Stimulated activated CD4-positive, alpha-beta T cell treated with anti-CD3 and anti-CD28 coated beads, Interleukin-4, amount 100 ng/mL, for 48 hours (primary cell): ENCODE data around the gene PPID.
"Not testable (repeated sequence)": the region's sequence is repeated elsewhere in the genome, so short reads cannot be mapped to it uniquely, and the experiment has no call there.

Source experiments
- DNase-seq, 2 donors: peaks; one replicate each; pipeline ENCODE4 v3.0.0-alpha.2; 2020; ENCODE audit warnings: low read depth in 2 of 2

The PPID gene

DNA sequence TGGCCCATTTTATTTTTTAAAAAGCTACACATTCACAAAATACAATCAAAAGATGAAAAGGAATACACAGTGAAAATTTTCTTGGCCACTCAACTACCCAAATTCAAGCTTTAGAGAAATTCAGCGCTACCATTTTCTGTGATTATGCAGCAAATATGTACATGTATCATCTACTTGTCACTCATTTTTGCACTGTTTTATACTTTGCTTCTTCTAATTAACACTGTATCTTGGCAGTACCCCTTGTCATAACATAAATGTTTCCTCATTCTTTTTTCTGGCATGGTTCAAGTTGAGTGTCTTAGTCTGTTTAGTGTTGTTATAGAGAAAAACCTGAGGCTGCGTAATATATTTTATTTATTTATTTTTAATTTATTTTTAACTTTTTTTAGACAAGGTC, 15.7 kb upstream of the PPID start:
- DNase-seq, result no peak

DNA sequence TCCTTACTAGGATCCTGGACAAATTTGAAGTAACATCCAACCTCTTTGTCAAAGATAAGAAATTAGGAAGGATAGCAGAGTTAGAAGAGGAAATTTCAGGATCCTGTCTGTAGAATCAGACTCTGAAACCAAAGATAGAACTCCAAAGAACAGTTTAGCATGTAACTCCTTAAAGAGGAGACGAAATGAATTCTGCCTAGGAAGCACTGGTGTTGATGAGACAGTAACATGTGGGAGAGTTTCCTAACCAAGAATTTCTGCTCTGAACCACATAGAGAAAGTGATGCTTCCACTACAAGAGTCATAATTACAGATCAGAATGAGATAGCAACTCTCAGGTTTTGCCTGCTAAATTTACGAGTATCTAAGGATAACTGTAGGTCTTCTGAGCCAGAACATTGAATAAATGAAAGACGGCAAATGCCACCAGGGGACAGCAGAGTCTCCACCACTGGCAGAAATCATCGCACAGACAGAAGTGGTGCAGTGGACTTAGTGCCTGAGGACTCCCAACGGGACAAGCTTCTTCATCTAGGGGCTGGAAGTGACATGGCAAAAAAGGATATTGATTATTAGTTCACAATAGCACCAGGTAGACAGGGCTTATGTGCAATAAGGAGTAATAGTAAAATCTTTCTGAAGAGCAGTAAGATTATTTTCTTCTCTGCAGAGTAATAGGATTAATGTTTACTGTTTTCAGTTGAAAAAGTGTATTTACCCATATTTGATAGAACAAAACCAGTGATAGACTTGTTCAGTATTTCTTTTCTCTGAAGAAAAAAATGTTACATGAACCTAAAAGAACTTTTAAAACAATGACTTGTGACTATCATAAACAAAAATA, 6.7 kb upstream of the PPID start:
- DNase-seq, result peak; percentile 22 to 34

DNA sequence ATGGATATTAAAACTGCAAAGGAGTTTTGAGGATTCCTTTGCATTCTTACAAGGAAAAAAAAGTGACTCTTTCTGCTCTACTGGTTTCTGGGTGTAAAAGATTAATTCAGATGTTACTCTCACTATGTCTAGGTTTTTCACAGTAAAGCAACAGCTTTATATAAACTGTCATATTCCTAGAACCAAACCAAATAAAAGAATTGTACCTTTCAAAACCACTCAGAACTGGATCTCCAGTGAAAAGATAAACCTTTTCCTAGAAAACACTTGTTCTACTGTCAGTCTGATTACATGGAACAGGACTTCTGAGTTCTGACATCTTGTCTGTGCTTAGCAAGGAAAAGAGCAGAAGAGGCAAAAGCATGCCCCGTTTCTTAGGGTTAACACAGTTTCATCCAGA, 5.0 kb upstream of the PPID start:
- DNase-seq, result no peak

DNA sequence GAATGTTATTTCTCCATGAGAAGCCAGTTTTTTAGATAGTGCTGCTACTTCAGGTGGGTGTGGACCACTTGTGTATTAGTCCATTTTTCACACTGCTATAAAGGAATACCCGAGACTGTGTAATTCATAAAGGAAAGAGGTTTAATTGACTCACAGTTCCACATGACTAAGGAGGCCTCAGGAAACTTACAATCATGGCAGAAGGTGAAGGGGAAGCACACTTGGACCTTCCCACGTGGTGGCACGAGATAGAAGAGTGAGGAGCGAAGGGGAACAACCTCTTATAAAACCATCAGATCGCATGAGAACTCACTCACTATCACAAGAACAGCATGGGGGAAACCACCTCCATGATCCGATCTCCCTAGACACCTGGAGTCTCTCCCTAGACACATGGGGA, 3.4 kb upstream of the PPID start:
- no peak for DNase-seq

DNA sequence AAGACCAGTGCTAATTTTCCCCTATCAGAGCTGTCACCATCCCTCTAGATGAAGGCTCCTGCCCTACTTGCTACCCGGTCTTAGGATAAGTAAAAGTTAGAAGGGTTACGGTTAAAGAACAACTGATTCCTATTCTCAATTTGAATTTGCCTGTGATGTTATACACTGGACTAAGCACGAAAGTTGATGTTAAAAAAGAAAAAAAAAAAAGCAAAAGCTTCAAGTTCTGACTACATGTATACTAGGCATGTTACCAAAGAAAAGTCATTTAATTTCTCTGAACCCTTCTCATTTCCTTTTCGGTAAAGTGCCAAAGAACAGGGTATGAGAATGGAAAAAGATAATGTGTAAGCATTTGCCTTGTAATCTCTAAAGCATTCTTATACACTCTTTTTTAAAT, 1.4 kb upstream of the PPID start:
- no peak for DNase-seq

DNA sequence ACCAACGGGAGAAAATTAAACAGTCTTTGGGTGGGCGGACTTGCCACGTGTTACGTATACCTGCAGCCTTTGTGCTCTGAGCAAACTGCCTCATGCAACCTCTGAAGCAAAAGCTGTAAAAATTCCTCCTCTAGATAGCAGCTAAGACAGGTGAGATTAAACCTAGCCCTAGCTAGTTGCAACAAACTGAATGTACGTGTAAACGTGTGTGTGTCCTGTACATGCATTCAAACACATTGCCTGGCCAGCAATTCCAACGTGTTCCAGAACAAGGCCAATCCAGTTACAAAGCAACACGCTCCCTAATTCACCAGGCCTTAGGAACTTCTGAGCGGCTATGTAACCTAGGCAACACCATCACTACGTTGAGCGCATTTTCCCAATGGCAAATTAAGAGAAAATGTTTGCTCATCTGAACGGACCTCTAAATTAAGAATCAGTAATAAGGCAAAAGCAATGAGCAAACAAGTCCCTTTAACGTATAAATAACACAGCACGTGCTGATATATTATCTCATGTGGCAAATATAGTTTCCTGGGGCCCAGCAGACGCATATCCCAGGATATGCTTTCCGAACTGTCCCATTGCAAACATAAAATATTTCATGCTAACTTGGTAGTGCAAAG, 792 bp downstream of the PPID start:
- DNase-seq, result no peak

DNA sequence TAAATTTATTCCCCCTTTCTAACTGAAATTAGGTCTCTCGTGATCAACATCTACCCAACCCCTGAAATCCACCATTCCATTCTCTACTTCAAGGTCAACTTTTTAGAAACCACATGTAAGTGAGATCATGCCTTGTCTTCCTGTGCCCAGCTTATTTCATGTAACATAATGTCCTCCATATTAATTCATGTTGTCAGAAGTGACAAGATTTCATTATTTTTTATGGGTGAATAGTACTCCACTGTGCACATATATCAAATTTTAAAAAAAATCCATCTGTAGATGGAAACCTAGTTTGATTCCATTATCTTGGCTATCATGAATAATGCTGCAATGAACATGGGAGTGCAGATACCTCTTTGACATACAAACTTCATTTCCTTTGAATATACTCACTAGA, 1.5 kb downstream of the PPID start:
- no peak for DNase-seq

DNA sequence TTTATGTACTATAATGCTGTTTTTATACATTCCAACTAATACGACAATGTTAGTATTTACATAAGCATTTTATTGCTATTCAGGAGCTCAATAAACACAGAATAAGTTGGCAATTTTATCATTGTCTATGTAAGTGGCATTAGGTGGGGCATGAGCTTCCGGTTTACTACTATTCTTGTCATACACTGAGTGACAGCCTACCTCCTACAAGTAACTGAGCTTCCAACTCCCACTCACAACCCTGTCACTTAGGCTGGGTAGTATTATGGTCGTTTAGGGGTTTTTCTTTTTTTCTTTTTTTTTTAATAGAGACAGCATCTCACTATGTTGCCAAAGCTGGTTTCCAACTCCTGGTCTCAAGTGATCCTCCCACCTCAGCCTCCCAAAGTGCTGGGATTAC, 7.4 kb downstream of the PPID start:
- no peak for DNase-seq

DNA sequence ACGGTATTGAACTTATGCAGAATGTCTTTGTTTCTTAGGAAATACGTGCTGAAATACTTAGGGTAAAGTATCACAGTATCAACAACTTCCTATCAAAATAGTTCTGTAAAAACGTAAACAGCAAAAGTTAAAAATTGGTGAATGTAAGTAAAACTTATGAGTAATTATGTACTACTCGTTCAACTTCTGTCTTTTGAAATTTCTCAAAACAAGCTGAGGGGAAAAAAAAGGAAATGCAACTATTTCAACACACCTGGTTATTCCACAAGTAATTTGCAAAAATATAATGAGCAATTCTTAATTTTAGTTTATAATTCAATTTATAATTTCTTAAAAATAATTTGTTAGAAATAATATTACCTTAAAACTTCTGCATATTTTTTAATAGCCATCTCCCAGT, 8.3 kb downstream of the PPID start:
- DNase-seq, result no peak

DNA sequence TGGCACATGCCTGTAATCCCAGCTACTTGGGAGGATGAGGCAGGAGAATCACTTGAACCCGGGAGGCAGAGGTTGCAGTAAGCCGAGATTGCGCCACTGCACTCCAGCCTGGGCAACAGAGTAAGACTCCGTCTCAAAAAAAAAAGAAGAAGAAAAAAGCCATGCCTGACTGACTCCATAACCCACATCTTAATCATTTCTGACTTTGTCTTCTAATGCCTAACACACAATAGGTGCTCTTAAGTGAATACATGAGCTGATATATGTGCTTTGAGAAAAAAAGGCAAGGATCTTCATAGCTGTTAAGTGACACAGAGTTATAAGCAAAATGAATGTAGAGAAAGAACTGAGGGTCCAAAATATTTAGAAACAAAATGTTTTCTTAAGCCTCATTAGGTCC, 10.6 kb downstream of the PPID start:
- not testable (repeated sequence) for DNase-seq

DNA sequence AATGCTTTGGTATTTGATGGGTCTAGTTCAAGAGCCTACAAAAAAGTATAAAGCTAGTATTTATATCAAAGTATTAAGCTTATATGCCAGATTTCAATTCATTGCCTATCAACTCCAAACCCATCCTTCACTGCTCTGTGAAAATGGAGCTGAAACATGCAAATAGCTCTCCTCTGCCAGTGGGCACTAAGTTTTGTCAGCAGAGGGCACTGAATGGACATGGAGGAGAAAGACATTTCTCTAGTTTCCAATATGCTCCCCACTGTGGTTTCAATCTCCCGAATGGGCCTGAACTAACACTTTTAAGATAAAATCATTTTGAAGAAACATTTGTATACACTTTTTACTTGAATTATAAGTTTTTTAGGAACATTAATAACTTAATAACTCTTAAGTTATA, 12.4 kb downstream of the PPID start:
- DNase-seq, result no peak

DNA sequence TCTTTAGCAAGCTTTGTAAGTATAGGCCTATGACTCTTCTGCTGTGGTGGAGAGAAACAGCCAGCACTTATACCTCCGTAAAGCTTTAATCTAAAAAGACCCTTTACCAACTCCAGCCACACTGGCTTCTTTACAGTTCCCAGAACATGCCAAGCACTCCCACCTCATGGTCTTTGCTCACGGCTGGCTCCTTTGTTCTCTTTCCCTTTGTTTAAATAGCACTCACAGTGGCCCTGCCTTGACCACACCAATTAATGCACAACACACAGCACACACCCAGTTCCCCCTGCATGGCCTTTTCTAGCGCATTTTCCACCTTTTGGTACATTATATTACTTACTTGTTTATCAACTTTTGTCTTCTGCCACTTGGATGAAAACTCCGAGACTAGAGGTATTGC, 18.9 kb downstream of the PPID start:
- DNase-seq, result no peak

DNA sequence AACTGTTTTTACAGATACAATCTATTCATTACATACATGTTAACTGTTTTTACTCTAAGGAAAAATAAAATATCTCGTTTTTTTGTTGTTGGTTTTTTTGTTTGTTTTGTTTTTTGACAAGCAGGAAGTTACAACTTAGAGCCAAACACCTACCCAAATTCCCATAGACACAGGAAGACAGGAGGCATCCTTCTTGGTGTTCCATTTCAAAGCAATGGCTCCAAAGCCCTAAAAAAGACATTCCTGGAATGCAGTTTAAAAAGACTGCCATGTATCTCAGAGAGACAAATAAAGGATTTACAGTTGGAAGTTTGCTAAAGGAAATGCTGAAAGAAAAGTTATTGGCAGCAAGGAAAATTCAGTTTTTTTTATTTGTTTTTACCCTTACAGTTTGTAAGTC, 34.4 kb downstream of the PPID start:
- DNase-seq, result no peak

DNA sequence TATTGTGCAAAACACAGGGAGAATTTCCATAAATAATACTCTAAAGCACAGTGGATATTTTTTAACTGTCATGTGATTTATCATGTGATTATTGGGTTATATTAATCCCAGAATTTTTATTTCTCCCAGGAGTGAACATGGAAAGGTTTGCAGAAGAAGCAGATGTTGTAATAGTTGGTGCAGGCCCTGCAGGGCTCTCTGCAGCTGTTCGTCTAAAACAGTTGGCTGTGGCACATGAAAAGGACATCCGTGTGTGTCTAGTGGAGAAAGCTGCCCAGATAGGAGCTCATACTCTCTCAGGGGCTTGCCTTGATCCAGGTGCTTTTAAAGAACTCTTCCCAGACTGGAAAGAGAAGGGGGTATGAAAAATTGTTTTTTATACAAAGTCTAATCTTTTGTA, 41.1 kb downstream of the PPID start:
- DNase-seq, result no peak

DNA sequence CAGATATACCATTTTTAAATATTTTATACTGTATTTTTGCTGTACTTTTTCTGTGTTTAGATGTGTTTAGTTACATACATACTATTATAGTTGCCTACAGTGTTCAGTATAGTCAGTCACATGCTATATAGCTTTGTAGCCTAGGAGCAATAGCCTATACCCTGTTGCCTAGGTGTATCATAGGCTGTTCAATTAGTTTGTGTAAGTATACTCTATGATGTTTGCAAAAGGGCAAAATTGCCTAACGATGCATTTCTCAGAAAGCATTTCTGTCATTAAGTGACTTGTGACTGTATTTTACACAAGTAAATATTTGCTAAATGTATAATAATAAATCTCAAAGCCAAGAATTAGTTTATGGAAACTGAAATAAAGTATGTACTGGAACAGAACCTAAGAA, 41.6 kb downstream of the PPID start:
- DNase-seq, result no peak

DNA sequence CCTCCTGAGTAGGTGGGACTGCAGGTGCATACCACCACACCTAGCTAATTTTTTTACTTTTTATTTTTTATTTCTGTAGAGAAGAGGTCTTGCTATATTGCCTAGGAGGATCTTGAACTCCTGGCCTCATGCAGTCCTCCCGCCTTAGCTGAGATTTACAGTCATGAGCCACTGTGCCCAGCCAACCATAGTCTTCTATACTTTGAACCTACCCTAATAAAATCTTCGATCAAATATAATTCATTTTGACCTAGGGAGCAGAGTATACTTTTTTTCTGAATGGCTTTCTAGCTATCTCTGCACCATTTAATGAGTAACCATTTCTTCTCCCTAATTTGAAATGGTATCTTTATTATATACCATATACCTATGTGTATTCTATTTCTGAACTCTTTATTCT, 44.4 kb downstream of the PPID start:
- DNase-seq, result no peak

DNA sequence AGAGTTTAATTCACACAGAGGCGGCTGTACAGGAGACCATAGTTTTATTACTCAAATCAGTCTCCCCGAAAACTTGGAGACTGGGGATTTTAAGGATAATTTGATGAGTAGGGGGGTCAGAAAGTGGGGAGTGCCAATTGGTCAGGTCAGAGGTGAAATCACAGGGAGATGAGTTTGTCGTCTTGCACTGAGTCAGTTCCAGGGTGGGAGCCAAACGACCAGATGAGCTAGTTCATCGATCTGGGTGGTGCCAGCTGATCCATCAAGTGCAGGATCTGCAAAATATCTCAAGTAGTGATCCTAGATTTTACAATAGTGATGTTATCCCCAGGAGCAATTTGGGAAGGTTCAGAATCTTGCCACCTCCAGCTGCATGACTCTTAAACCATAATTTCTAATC, 47.1 kb downstream of the PPID start:
- no peak for DNase-seq

DNA sequence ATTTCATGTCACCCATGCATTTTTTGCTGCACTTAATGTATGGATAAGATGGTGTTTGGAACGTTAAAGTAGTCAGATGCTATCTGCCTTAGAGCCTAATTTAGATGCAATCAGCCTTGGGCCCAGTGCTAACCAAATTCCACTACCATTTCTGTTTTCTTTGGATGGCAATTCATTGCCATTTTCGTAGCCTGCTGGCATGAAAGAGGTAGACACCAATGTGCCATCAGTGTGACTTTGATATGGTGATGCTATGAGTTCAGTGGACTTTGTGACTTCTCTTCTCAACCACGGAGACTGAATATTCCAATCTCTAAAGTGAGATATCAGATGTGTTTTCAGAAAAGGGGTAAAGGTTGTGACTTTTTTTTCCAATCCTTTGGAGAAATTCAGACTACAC, 49.6 kb downstream of the PPID start:
- no peak for DNase-seq

DNA sequence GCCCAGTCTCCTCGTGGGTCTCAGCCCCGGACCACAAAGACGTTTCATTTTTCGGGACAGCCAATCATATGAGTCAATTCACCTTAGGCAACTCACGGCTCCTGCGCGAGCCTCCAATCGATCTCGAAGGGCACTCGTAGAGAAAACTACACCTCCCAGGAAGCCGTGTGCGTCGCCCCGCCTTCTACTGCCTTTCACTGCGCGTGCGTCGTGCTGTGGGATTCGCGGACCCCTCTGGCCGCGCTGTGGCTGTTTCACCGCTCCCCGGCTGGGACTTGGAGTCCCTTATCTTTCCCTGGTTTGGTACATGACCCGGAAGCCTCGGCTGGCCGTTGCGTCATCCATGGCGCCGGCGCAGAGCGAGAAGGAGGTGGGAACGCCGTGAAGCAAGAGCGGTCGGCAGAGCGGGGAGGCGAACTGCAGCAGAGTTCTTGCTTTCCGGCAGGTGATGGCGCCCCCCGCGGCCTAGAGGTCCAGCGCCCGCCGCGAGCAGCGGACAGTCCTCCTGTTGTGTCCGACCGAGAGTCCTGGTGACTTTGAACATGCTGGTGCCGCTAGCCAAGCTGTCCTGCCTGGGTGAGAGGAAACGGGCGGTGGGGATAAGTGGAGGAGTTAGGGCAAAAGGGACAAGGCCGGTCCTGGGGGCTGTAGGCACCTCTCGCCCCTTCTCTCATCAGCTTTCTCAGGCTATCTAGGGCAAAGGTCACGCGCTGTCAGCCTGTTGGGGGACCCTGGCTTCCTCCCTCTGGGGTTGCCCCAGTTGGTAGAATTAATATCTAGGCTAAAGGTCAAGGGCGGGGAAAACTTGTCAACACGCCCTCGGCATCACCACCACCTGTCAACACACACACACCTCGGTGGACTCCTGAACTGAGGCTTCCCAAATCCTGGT, 51.0 kb downstream of the PPID start, which contains the start of gene ETFDH:
TSS of gene ETFDH (plus strand) at position 382 of the 892 bp plus-strand sequence. CDS start at position 543, 161 bp downstream.
- DNase-seq, result peak; percentile 94 to 97

DNA sequence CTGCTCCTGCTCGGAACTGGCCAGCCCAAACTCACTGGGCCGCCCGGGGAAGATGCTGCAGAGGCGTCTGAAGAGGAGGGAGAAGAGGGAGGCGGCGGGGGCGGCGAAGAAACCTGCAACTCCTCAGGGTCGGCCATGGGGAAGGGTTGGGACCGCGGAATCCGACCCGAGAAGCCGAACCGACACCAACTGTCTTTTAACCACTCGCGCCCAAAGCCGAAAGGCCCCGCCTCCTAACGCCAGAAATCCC, 51.6 kb downstream of the PPID start, which contains the start of gene C4orf46:
TSS of gene C4orf46 (minus strand) at position 223 of the 250 bp plus-strand sequence. CDS start at position 137, 86 bp downstream.
- no peak for DNase-seq

DNA sequence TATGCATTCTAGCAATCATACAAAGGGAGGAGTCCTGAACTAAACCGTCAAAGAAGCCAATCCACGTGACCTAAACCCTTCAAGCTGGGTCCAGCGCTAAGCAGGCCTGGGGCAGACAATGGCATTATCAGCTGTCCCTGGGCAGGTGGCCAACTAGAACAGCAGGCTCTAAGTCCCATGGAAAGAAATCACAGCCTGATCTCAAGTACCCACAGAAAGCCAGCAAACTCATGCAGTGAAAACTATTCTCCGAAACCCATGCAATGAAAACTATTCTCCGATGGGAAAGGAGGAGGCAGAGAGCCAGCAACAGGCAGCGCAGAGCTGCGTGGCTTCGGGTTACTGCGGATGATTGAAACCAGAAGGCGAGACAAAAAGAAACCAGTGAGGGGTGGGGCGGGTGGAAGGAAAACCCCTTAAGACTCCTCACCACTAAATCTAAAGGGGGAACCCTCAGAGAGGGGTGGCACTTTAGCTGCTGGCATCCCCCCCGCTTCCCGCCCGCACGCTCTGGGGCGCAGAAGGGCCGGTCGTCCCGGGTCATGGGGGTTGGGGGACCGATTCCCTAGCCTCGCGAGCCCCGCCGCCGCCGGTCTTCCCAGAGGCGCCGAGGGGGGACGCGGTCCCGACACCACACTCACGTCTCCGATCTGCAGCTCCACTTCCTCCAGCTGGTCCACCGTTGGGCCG, 52.1 kb downstream of the PPID start:
- peak in 1 of 2 donors; percentile 51 for DNase-seq

DNA sequence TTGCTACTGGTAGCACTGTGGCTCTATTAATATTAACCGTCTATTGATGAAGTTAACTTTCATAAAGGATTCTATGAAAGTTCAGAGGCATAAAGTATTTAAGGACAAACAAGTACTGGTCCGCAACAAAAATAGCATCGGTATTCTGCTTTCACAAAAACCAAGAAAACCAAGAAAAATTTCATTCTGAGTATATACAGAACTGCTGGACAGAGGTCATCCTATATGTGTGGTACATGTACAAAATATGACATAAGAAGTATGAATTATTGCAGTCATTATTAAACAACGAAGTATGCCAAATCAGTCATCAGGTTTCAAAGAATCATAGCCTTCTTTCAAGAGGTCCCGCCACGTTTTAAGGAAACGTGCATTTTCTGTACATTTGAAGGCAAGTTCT, 53.9 kb downstream of the PPID start:
- DNase-seq, result no peak
